SK-N-SH (cell line): ENCODE data around the gene GDPD2. TPM values are rescaled to one million over a fixed set of nuclear protein-coding genes. Genes with fewer than 3 reads are reported as not detected.

Experiments used
- CTCF ChIA-PET: fragments of 300-600, 350-600 bp; formaldehyde crosslinking; extraction: SDS; loops from one replicate; lab custom pipeline; 2021; lab: Yijun Ruan, JAX
- POLR2A ChIA-PET: fragments of 350-600 bp; sonication (Branson Sonifier 250); formaldehyde crosslinking; extraction: SDS; loops from one replicate; lab custom pipeline; 2020; ENCODE audit warnings: antibody characterized with exemption, inconsistent platforms; lab: Yijun Ruan, JAX
- DNase-seq: peaks from one replicate; pipeline ENCODE4 v3.0.0; 2012
- H2AFZ ChIP-seq: fragments of 200-600 bp; sonication (generic); 2 replicates; pipeline ENCODE4 v1.8.1; 2016; ENCODE audit warnings: antibody characterized with exemption, mild to moderate bottlenecking, low read depth
- H3F3A ChIP-seq: fragments of 200-600 bp; sonication (generic); replicated peaks from 2 replicates; pipeline ENCODE3; 2016; ENCODE audit warnings: antibody characterized with exemption, mild to moderate bottlenecking; ENCODE audit not compliant: insufficient read depth
- H3K27ac ChIP-seq, 2 experiments: fragments of 200-500 bp in 1 of 2; fragments of 200-600 bp in 1 of 2; sonication (Bioruptor generic) in 1 of 2; sonication (generic), shearing (Covaris generic) in 1 of 2; 2 replicates each; pipeline versions ENCODE4 v1.5.1 to v1.6.1; 2014 to 2016; ENCODE audit warnings: low read depth in 2 of 2, inconsistent platforms in 1 of 2, low read length in 1 of 2, mild to moderate bottlenecking in 1 of 2, mixed read lengths in 1 of 2
- H3K27me3 ChIP-seq: fragments of 200-600 bp; sonication (generic), shearing (Covaris generic); 2 replicates; pipeline ENCODE4 v1.6.1; 2016; ENCODE audit warnings: mixed run types; ENCODE audit not compliant: insufficient read depth
- H3K36me3 ChIP-seq, 2 experiments: fragments of 200-500 bp in 1 of 2; fragments of 200-600 bp in 1 of 2; sonication (Bioruptor generic) in 1 of 2; sonication (generic) in 1 of 2; replicated peaks in 1 of 2; 2 replicates each; pipeline versions ENCODE3 to v1.5.1; 2014 to 2016; ENCODE audit warnings: low read length in 1 of 2, mild to moderate bottlenecking in 1 of 2; ENCODE audit not compliant: insufficient read depth in 2 of 2, control insufficient read depth in 1 of 2
- H3K4me1 ChIP-seq, 2 experiments: fragments of 200-500 bp in 1 of 2; fragments of 200-600 bp in 1 of 2; sonication (Bioruptor generic) in 1 of 2; sonication (generic), shearing (Covaris generic) in 1 of 2; 2 replicates each; pipeline versions ENCODE4 v1.5.1 to v1.6.1; 2014 to 2016; ENCODE audit warnings: low read depth in 1 of 2, low read length in 1 of 2, mixed run types in 1 of 2; ENCODE audit not compliant: insufficient read depth in 2 of 2, control insufficient read depth in 1 of 2
- H3K4me2 ChIP-seq: fragments of 200-600 bp; sonication (generic), shearing (Covaris generic); 2 replicates; pipeline ENCODE4 v1.6.1; 2017; ENCODE audit warnings: mixed run types
- H3K4me3 ChIP-seq, 2 experiments: fragments of 200-500 bp in 1 of 2; fragments of 200-600 bp in 1 of 2; sonication (Bioruptor generic) in 1 of 2; sonication (generic), shearing (Covaris generic) in 1 of 2; 2 replicates each; pipeline versions ENCODE4 v1.5.1 to v1.8.1; 2014 to 2016; ENCODE audit warnings: low read depth in 2 of 2, inconsistent platforms in 1 of 2, low read length in 1 of 2, mild to moderate bottlenecking in 1 of 2, mixed read lengths in 1 of 2, moderate library complexity in 1 of 2
- H3K79me2 ChIP-seq: fragments of 200-600 bp; sonication (generic); 2 replicates; pipeline ENCODE4 v1.8.1; 2017; ENCODE audit warnings: mild to moderate bottlenecking; ENCODE audit not compliant: insufficient read depth
- H3K9ac ChIP-seq: fragments of 200-600 bp; sonication (generic); 2 replicates; pipeline ENCODE4 v1.6.1; 2017; ENCODE audit warnings: mixed run types
- H3K9me2 ChIP-seq: fragments of 200-600 bp; sonication (generic); 2 replicates; pipeline ENCODE4 v1.6.1; 2017; ENCODE audit warnings: mixed run types
- H3K9me3 ChIP-seq: fragments of 200-600 bp; sonication (generic); 2 replicates; pipeline ENCODE4 v1.6.1; 2017; ENCODE audit warnings: mixed run types, mild to moderate bottlenecking, moderate library complexity
- H4K20me1 ChIP-seq: fragments of 200-600 bp; sonication (generic); 2 replicates; pipeline ENCODE4 v1.6.1; 2017; ENCODE audit warnings: mild to moderate bottlenecking, mixed run types; ENCODE audit not compliant: insufficient read depth
- CHD2 ChIP-seq: fragments of 150-350 bp; IDR thresholded peaks from 2 replicates; pipeline ENCODE4 v1.6.1; 2018; ENCODE audit warnings: low read length; ENCODE audit not compliant: partially characterized antibody
- EP300 ChIP-seq, 2 experiments: IDR thresholded peaks; 2 replicates each; pipeline versions ENCODE4 v1.4.0 to v1.6.1; 2012; ENCODE audit warnings: borderline replicate concordance in 1 of 2, low read depth in 1 of 2, low read length in 1 of 2
- FOXM1 ChIP-seq: IDR thresholded peaks from 2 replicates; pipeline ENCODE4 v1.4.0; 2012; ENCODE audit warnings: low read depth, mild to moderate bottlenecking
- GATA2 ChIP-seq: sonication (generic); formaldehyde crosslinking; IDR thresholded peaks from 2 replicates; pipeline ENCODE4 v1.5.0; 2020; ENCODE audit warnings: mild to moderate bottlenecking, missing genetic modification reagents
- JUND ChIP-seq: IDR thresholded peaks from 2 replicates; pipeline ENCODE4 v1.4.0; 2012
- MEF2A ChIP-seq: IDR thresholded peaks from 2 replicates; pipeline ENCODE4 v1.4.0; 2012; ENCODE audit warnings: low read depth, borderline replicate concordance
- MXI1 ChIP-seq: IDR thresholded peaks from 2 replicates; pipeline ENCODE4 v1.6.1; 2012; ENCODE audit warnings: mild to moderate bottlenecking, low read depth, low read length, improper control_type of control experiment
- NFIC ChIP-seq: IDR thresholded peaks from 2 replicates; pipeline ENCODE4 v1.4.0; 2012; ENCODE audit warnings: borderline replicate concordance
- POLR2AphosphoS5 ChIP-seq: IDR thresholded peaks from 2 replicates; pipeline ENCODE4 v1.6.1; 2012; ENCODE audit warnings: low read depth, low read length
- SIN3A ChIP-seq: IDR thresholded peaks from 2 replicates; pipeline ENCODE4 v1.6.1; 2012; ENCODE audit warnings: low read depth, mild to moderate bottlenecking, low read length, moderate library complexity, borderline replicate concordance
- SMC3 ChIP-seq: IDR thresholded peaks from 2 replicates; pipeline ENCODE4 v1.6.1; 2012; ENCODE audit warnings: low read depth, low read length, improper control_type of control experiment
- YY1 ChIP-seq: IDR thresholded peaks from 2 replicates; pipeline ENCODE4 v1.4.0; 2012; ENCODE audit warnings: low read depth, mild to moderate bottlenecking
- WGBS: methylation state at CpG from one replicate; pipeline ENCODE4 v1.1.6; 2017; ENCODE audit warnings: low lambda C conversion rate; 5-methylcytosine and 5-hydroxymethylcytosine counted together
- polyA plus RNA-seq, 3 experiments: library from polyadenylated mRNA; depleted of rRNA; stranded (reverse); fragments of >200 nt; gene quantifications; 2 replicates each; pipeline ENCODE4 v1.2.3, GENCODE V29; 2012
- TF ChIP-seq, protein P1 (sequence below): fragments of 150-350 bp; IDR thresholded peaks from 2 replicates; pipeline ENCODE4 v1.6.1; 2017; ENCODE audit warnings: antibody characterized with exemption, low read length, low read depth, borderline replicate concordance
- TF ChIP-seq, protein P2 (sequence below): IDR thresholded peaks from 2 replicates; pipeline ENCODE4 v1.6.1; 2012; ENCODE audit warnings: mild to moderate bottlenecking, low read depth, low read length, moderate library complexity

Gene GDPD2
- polyA plus RNA-seq, 1 of the 3 experiments (the other 2 are of a cell fraction): 0.08 TPM

DNA sequence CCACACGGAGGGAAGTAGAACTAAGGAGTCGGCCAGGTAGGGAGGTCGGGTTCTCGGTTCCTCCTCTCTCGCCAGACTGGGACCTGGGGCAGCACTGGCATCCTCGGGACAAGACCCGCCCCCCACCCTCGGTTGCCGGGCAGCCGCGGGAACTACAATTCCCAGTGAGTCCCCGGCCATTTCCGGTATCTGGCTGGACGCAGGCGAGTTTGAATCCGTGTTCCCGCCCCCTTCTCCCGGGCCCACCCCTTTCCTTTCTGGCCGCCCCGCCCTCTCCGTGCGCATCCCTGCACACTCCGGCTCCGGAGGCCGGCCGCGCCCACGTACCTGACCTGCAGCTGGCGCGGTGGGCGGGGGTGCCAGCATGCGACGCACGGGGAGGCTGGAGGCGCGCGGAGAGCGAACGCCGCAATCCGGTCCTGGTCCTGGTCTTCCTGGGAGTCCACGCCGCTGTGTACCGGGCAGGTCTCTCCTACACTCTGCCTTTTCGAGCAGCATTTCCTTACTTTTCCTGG, 11.3 kb downstream of the GDPD2 start (continued):
- no peak for TF ChIP-seq NFIC
- TF ChIP-seq SIN3A: no peak
- TF ChIP-seq GATA2 (CRISPR knock-in tag): no peak
- peak; percentile 23 for TF ChIP-seq CHD2
- TF ChIP-seq YY1: no peak
- no peak for TF ChIP-seq FOXM1
- TF ChIP-seq, protein P1, sequence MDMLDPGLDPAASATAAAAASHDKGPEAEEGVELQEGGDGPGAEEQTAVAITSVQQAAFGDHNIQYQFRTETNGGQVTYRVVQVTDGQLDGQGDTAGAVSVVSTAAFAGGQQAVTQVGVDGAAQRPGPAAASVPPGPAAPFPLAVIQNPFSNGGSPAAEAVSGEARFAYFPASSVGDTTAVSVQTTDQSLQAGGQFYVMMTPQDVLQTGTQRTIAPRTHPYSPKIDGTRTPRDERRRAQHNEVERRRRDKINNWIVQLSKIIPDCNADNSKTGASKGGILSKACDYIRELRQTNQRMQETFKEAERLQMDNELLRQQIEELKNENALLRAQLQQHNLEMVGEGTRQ: no peak
- no peak for TF ChIP-seq JUND
- peak; percentile 51; the same call in 1 of the 2 replicates for TF ChIP-seq MXI1
- TF ChIP-seq SMC3: no peak
- TF ChIP-seq EP300 (IDR thresholded peaks at IDR 0.05; ENCODE audit: borderline replicate concordance in 1 of 2, low read depth in 1 of 2, low read length in 1 of 2): no peak
- TF ChIP-seq POLR2AphosphoS5: no peak

DNA sequence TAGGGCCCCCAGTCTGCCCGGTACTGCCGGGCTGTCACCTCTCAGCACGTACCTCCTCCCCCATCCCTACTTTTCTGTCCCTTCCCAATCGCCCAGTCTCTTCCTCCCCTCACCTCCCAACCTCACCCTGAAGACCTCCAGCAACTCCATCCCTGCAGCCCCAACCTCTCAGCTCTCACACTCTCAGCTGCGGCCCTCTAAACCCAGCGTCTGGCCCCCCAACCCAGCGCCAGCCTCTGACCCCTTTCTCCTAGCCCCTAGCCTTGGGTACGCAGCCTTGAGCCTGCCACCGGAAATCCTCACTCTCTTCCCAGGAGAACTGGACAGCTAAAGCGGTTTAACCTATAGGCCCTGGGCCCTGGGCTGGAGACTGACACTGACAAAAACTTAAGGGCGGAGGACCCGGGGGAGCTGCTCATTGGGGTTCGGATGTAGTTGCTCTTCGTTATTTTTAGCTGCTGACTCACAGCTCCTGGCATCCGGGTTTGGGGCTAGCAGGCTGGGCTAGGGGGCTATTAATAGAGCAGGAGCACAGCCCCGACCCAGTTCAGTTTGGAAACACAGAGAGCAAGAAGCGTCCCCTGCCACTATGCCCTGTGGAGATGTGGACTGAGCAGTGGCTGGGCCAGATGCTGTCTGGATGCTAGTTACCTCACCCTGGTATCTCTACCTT, 11.9 kb downstream of the GDPD2 start:
- H3K4me2 ChIP-seq: peak overlapping the region; percentile 78

More for the DNA sequence above, 11.9 kb downstream of the GDPD2 start:
- peaks cover 0 to 8% of the 10 kb centered on the region in 2 experiments; a peak in 1 of 4 replicates for H3K4me1 ChIP-seq
- H3F3A ChIP-seq: no peaks in the 10 kb centered on the region
- CTCF ChIA-PET: interaction anchor here (2.0 to 3.9 kb wide), 4 partner anchors 10 to 20 kb away, joined by 6 to 23 read pairs (median 9); partner anchors contain the start of genes DLG3 and GDPD2
- TF ChIP-seq MEF2A: peak; percentile 84
- TF ChIP-seq, protein P2, sequence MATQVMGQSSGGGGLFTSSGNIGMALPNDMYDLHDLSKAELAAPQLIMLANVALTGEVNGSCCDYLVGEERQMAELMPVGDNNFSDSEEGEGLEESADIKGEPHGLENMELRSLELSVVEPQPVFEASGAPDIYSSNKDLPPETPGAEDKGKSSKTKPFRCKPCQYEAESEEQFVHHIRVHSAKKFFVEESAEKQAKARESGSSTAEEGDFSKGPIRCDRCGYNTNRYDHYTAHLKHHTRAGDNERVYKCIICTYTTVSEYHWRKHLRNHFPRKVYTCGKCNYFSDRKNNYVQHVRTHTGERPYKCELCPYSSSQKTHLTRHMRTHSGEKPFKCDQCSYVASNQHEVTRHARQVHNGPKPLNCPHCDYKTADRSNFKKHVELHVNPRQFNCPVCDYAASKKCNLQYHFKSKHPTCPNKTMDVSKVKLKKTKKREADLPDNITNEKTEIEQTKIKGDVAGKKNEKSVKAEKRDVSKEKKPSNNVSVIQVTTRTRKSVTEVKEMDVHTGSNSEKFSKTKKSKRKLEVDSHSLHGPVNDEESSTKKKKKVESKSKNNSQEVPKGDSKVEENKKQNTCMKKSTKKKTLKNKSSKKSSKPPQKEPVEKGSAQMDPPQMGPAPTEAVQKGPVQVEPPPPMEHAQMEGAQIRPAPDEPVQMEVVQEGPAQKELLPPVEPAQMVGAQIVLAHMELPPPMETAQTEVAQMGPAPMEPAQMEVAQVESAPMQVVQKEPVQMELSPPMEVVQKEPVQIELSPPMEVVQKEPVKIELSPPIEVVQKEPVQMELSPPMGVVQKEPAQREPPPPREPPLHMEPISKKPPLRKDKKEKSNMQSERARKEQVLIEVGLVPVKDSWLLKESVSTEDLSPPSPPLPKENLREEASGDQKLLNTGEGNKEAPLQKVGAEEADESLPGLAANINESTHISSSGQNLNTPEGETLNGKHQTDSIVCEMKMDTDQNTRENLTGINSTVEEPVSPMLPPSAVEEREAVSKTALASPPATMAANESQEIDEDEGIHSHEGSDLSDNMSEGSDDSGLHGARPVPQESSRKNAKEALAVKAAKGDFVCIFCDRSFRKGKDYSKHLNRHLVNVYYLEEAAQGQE: no peak
- 9% methylated on average over 15 of the region's 17 CpGs for WGBS
- no peaks in the 10 kb centered on the region for H3K79me2 ChIP-seq
- no peaks in the 10 kb centered on the region for H3K36me3 ChIP-seq
- H3K9me3 ChIP-seq: no peaks in the 10 kb centered on the region
- H2AFZ ChIP-seq: peak overlapping the region; percentile 77
- DNase-seq: no peak
- no peaks in the 10 kb centered on the region for H3K27me3 ChIP-seq
- H3K9me2 ChIP-seq: no peaks in the 10 kb centered on the region
- peak overlapping the region; percentile 78 for H3K9ac ChIP-seq
- POLR2A ChIA-PET: interaction anchor here (1.4 kb wide), 1 partner anchor 10 kb away, joined by 4 read pairs; the partner anchor contains the start of gene DLG3
- peak overlapping the region; percentile 48 to 71; a peak in 3 of 4 replicates for H3K27ac ChIP-seq
- peak overlapping the region; percentile 64 to 81 for H3K4me3 ChIP-seq
- no peaks in the 10 kb centered on the region for H4K20me1 ChIP-seq
